ENCODE data around the gene OR5W2. TPM values are rescaled to one million over a fixed set of nuclear protein-coding genes. Genes with fewer than 3 reads are reported as not detected.

OR5W2 gene
- not detected for polyA plus RNA-seq (2013, experiment 1 of 2)
- polyA plus RNA-seq (2013, experiment 2 of 2) = not detected

DNA sequence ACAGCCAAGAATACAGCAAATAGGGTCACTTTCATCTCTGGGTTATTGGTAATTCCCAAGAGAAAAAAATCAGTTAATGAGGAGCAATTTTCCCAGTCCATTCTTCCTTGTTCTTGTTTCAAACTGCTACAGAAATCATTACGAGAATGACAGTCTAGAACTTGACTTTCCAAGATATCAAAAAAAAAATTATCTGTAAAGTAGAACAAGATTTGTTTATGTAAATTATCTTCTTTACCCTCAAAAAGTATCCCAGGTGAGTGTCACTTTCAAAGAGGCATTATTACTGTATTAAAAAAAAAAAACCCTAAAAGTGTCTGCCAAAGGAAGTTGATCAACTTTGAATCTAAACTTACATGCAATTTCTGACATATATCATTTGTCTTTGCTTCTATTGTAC lies at the start of gene OR5W2:
Gene OR5W2 (minus strand): TSS at position 101 of the 400 bp plus-strand sequence. CDS start 0 bp downstream, at position 101.
- no peak within 1 kb of the TSS for H4K91ac ChIP-seq (ENCODE audit: low read depth, low read length, poor library complexity)
- no CpG with 5 or more reads among the region's 1 CpG for WGBS, 2 donors (ENCODE audit: extremely low coverage in 2 of 2, insufficient read length in 2 of 2, insufficient replicate concordance in 1 of 2)
- H3K27me3 ChIP-seq (ENCODE audit: control insufficient read depth in 3 of 3, insufficient read depth in 3 of 3, low read depth in 1 of 3, low read length in 3 of 3) = no peaks in the 10 kb centered on the region
- H3K4me2 ChIP-seq (ENCODE audit: insufficient read depth, low read length, poor library complexity, severe bottlenecking) = no peak within 1 kb of the TSS
- no peak within 1 kb of the TSS for H4K8ac ChIP-seq (ENCODE audit: low read depth, low read length)
- H3K4ac ChIP-seq (ENCODE audit: low read length) = no peak within 1 kb of the TSS
- H2BK12ac ChIP-seq (ENCODE audit: low read length) = no peak within 1 kb of the TSS
- no peak within 1 kb of the TSS for H3K14ac ChIP-seq (ENCODE audit: low read length)
- no peak within 1 kb of the TSS for H3K9ac ChIP-seq (ENCODE audit: low read depth, low read length, poor library complexity)
- no peaks in the 10 kb centered on the region for H3K79me1 ChIP-seq (ENCODE audit: low read depth, low read length)
- H3K9me3 ChIP-seq (replicated peaks in 1 of 2; ENCODE audit: control insufficient read depth in 2 of 2, insufficient read depth in 1 of 2, low read depth in 1 of 2, low read length in 2 of 2) = peaks cover 0 to 2% of the 10 kb centered on the region in 2 donors
- H2BK5ac ChIP-seq (ENCODE audit: low read length) = no peak within 1 kb of the TSS
- H3K27ac ChIP-seq (replicated peaks; ENCODE audit: low read length) = no peak within 1 kb of the TSS
- no peak within 1 kb of the TSS for H2AFZ ChIP-seq (ENCODE audit: low read length)
- no peak within 1 kb of the TSS for H3K4me3 ChIP-seq (ENCODE audit: low read length in 2 of 2)
- H3K36me3 ChIP-seq (replicated peaks in 1 of 2; ENCODE audit: control insufficient read depth in 2 of 2, insufficient read depth in 2 of 2, low read length in 2 of 2) = no peaks in the 10 kb centered on the region
- no peak within 1 kb of the TSS for H2BK15ac ChIP-seq (ENCODE audit: low read length)
- DNase-seq (ENCODE audit: low spot score) = no peak
- no peak within 1 kb of the TSS for H2BK120ac ChIP-seq (ENCODE audit: low read depth, low read length)
- no peaks in the 10 kb centered on the region for H3K4me1 ChIP-seq (ENCODE audit: control insufficient read depth in 2 of 2, insufficient read depth in 1 of 2, low read depth in 1 of 2, low read length in 2 of 2)
- H2AK5ac ChIP-seq (ENCODE audit: low read depth, low read length) = no peak within 1 kb of the TSS
- no peak within 1 kb of the TSS for H3K18ac ChIP-seq (ENCODE audit: low read length)
- H3K23ac ChIP-seq (ENCODE audit: low read depth, low read length, poor library complexity) = no peak within 1 kb of the TSS

GRCh38 chr11:55956521-55956920 lies 42.1 kb upstream of the OR5W2 start:
- no peak overlapping the region for H3K18ac ChIP-seq (ENCODE audit: low read length)
- no peak overlapping the region for H3K9ac ChIP-seq (ENCODE audit: low read depth, low read length, poor library complexity)
- H3K27me3 ChIP-seq (ENCODE audit: control insufficient read depth in 3 of 3, insufficient read depth in 3 of 3, low read depth in 1 of 3, low read length in 3 of 3) = no peaks in the 10 kb centered on the region
- H2AFZ ChIP-seq (ENCODE audit: low read length) = no peak overlapping the region
- DNase-seq (ENCODE audit: low spot score) = no peak
- H3K4me1 ChIP-seq (ENCODE audit: control insufficient read depth in 2 of 2, insufficient read depth in 1 of 2, low read depth in 1 of 2, low read length in 2 of 2) = no peaks in the 10 kb centered on the region
- no peak overlapping the region for H2BK15ac ChIP-seq (ENCODE audit: low read length)
- no peak overlapping the region for H3K27ac ChIP-seq (replicated peaks; ENCODE audit: low read length)
- H2BK120ac ChIP-seq (ENCODE audit: low read depth, low read length) = no peak overlapping the region
- H2AK5ac ChIP-seq (ENCODE audit: low read depth, low read length) = no peak overlapping the region
- no peak overlapping the region for H4K8ac ChIP-seq (ENCODE audit: low read depth, low read length)
- H3K14ac ChIP-seq (ENCODE audit: low read length) = no peak overlapping the region
- no peak overlapping the region for H3K4ac ChIP-seq (ENCODE audit: low read length)
- H3K4me3 ChIP-seq (ENCODE audit: low read length in 2 of 2) = no peak overlapping the region
- H4K91ac ChIP-seq (ENCODE audit: low read depth, low read length, poor library complexity) = no peak overlapping the region
- H3K9me3 ChIP-seq (replicated peaks in 1 of 2; ENCODE audit: control insufficient read depth in 2 of 2, insufficient read depth in 1 of 2, low read depth in 1 of 2, low read length in 2 of 2) = no peaks in the 10 kb centered on the region
- no CpG with 5 or more reads among the region's 4 CpGs for WGBS, 2 donors (ENCODE audit: extremely low coverage in 2 of 2, insufficient read length in 2 of 2, insufficient replicate concordance in 1 of 2)
- H3K4me2 ChIP-seq (ENCODE audit: insufficient read depth, low read length, poor library complexity, severe bottlenecking) = no peak overlapping the region
- H2BK5ac ChIP-seq (ENCODE audit: low read length) = no peak overlapping the region
- H3K79me1 ChIP-seq (ENCODE audit: low read depth, low read length) = no peaks in the 10 kb centered on the region
- H3K36me3 ChIP-seq (replicated peaks in 1 of 2; ENCODE audit: control insufficient read depth in 2 of 2, insufficient read depth in 2 of 2, low read length in 2 of 2) = no peaks in the 10 kb centered on the region
- no peak overlapping the region for H2BK12ac ChIP-seq (ENCODE audit: low read length)
- H3K23ac ChIP-seq (ENCODE audit: low read depth, low read length, poor library complexity) = no peak overlapping the region

DNA sequence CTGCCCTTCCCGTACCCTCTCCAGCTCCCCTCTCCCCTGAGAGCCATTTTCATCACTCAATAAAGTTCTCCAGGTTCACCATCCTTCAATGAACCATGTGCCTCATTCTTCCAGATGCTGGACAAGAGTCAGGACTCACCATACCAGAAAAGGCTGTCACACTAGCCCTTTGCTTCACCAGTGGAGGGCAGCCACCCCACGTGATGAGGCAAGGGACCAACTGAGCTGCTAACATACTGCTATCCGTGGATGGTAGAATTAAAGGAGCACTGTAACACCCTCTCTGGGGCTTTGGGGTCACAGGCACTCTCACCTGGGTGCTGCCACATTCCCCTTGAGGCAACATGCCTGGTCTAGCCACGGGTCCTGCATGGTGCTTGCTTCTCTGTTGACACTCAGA lies 34.9 kb upstream of the OR5W2 start:
- WGBS, 2 donors (ENCODE audit: extremely low coverage in 2 of 2, insufficient read length in 2 of 2, insufficient replicate concordance in 1 of 2) = no CpG with 5 or more reads among the region's 4 CpGs
- no peak for DNase-seq (ENCODE audit: low spot score)
- no peak overlapping the region for H3K9ac ChIP-seq (ENCODE audit: low read depth, low read length, poor library complexity)
- no peaks in the 10 kb centered on the region for H3K9me3 ChIP-seq (replicated peaks in 1 of 2; ENCODE audit: control insufficient read depth in 2 of 2, insufficient read depth in 1 of 2, low read depth in 1 of 2, low read length in 2 of 2)
- no peak overlapping the region for H3K4ac ChIP-seq (ENCODE audit: low read length)
- H3K4me1 ChIP-seq (ENCODE audit: control insufficient read depth in 2 of 2, insufficient read depth in 1 of 2, low read depth in 1 of 2, low read length in 2 of 2) = peaks cover 0 to 2% of the 10 kb centered on the region in 2 donors
- H3K4me3 ChIP-seq (ENCODE audit: low read length in 2 of 2) = no peak overlapping the region
- H2BK12ac ChIP-seq (ENCODE audit: low read length) = no peak overlapping the region
- no peak overlapping the region for H2BK120ac ChIP-seq (ENCODE audit: low read depth, low read length)
- no peaks in the 10 kb centered on the region for H3K36me3 ChIP-seq (replicated peaks in 1 of 2; ENCODE audit: control insufficient read depth in 2 of 2, insufficient read depth in 2 of 2, low read length in 2 of 2)
- no peak overlapping the region for H2AK5ac ChIP-seq (ENCODE audit: low read depth, low read length)
- H4K91ac ChIP-seq (ENCODE audit: low read depth, low read length, poor library complexity) = no peak overlapping the region
- H2BK15ac ChIP-seq (ENCODE audit: low read length) = no peak overlapping the region
- H3K27ac ChIP-seq (replicated peaks; ENCODE audit: low read length) = no peak overlapping the region
- no peak overlapping the region for H3K14ac ChIP-seq (ENCODE audit: low read length)
- no peaks in the 10 kb centered on the region for H3K79me1 ChIP-seq (ENCODE audit: low read depth, low read length)
- no peak overlapping the region for H3K4me2 ChIP-seq (ENCODE audit: insufficient read depth, low read length, poor library complexity, severe bottlenecking)
- H3K23ac ChIP-seq (ENCODE audit: low read depth, low read length, poor library complexity) = no peak overlapping the region
- no peak overlapping the region for H3K18ac ChIP-seq (ENCODE audit: low read length)
- no peak overlapping the region for H2BK5ac ChIP-seq (ENCODE audit: low read length)
- no peaks in the 10 kb centered on the region for H3K27me3 ChIP-seq (ENCODE audit: control insufficient read depth in 3 of 3, insufficient read depth in 3 of 3, low read depth in 1 of 3, low read length in 3 of 3)
- H2AFZ ChIP-seq (ENCODE audit: low read length) = no peak overlapping the region
- no peak overlapping the region for H4K8ac ChIP-seq (ENCODE audit: low read depth, low read length)

- Histone ChIP-seq H3K4me1 (ENCODE audit: control insufficient read depth in 2 of 2, insufficient read depth in 1 of 2, low read depth in 1 of 2, low read length in 2 of 2) (peaks cover 0 to 2% of the 10 kb centered on the region in 2 donors), H2BK5ac (ENCODE audit: low read length) (no peak overlapping the region), H3K27ac (replicated peaks; ENCODE audit: low read length) (no peak overlapping the region), H3K4ac (ENCODE audit: low read length) (no peak overlapping the region), H3K14ac (ENCODE audit: low read length) (no peak overlapping the region), H2BK15ac (ENCODE audit: low read length) (no peak overlapping the region), H3K4me2 (ENCODE audit: insufficient read depth, low read length, poor library complexity, severe bottlenecking) (no peak overlapping the region), H3K23ac (ENCODE audit: low read depth, low read length, poor library complexity) (no peak overlapping the region), H4K91ac (ENCODE audit: low read depth, low read length, poor library complexity) (no peak overlapping the region), H3K27me3 (ENCODE audit: control insufficient read depth in 3 of 3, insufficient read depth in 3 of 3, low read depth in 1 of 3, low read length in 3 of 3) (no peaks in the 10 kb centered on the region), H3K9me3 (replicated peaks in 1 of 2; ENCODE audit: control insufficient read depth in 2 of 2, insufficient read depth in 1 of 2, low read depth in 1 of 2, low read length in 2 of 2) (no peaks in the 10 kb centered on the region), H2BK120ac (ENCODE audit: low read depth, low read length) (no peak overlapping the region), H2AK5ac (ENCODE audit: low read depth, low read length) (no peak overlapping the region), H4K8ac (ENCODE audit: low read depth, low read length) (no peak overlapping the region), H2AFZ (ENCODE audit: low read length) (no peak overlapping the region), H3K9ac (ENCODE audit: low read depth, low read length, poor library complexity) (no peak overlapping the region), H3K4me3 (ENCODE audit: low read length in 2 of 2) (no peak overlapping the region), H3K18ac (ENCODE audit: low read length) (no peak overlapping the region), H3K79me1 (ENCODE audit: low read depth, low read length) (no peaks in the 10 kb centered on the region), H2BK12ac (ENCODE audit: low read length) (no peak overlapping the region), H3K36me3 (replicated peaks in 1 of 2; ENCODE audit: control insufficient read depth in 2 of 2, insufficient read depth in 2 of 2, low read length in 2 of 2) (no peaks in the 10 kb centered on the region)
- DNase-seq (ENCODE audit: low spot score) = peak; percentile 45
- no CpG with 5 or more reads among the region's 3 CpGs for WGBS, 2 donors (ENCODE audit: extremely low coverage in 2 of 2, insufficient read length in 2 of 2, insufficient replicate concordance in 1 of 2)
Observed at GRCh38 chr11:55942785-55943392, 28.5 kb upstream of the OR5W2 start.

Measured in neuronal stem cell (in vitro differentiated cells).